Activated naive CD4-positive, alpha-beta T cell treated with anti-CD3 and anti-CD28 coated beads, Interleukin-2, amount 50 U/mL, for 16 hours (primary cell): ENCODE measurements around the gene RASSF10.

Experiments
- DNase-seq: peaks from one replicate; pipeline ENCODE4 v3.0.0-alpha.2; 2020

RASSF10 gene

DNA sequence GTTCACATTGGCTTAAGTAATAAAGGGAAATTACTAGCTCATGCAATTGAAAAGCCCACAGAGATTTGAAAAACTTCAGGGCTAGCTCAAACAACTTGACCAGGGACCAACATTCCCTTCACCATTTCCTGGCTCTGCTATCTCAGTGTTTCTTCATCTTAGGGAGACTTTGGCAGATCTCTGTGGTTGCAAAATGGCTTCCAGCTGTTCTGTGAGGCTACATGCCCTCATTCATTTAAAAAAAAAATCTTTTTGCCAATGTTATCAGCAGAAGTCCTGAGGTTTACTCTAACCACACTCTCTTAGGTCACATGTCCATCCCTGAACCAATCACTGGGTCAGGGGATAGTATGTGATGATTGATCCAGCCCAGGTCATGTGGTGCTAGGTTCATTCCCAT, 13.9 kb upstream of the RASSF10 start:
- no peak for DNase-seq

DNA sequence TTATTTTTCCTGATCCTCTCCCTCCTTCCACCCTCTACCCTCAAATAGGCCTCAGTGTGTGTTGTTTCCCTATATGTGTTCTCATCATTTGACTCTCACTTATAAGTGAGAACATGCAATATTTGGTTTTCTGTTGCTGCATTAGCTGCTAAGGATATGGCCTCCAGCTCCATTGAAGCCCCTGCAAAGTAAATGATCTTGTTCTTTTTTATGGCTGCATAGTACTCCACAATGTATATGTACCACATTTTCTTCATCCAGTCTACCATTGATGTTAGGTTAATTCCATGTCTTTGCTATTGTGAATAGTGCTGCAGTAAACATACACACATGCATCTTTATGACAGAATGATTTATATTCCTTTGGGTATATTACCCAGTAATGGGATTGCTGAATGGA, 13.3 kb upstream of the RASSF10 start:
- no peak for DNase-seq

DNA sequence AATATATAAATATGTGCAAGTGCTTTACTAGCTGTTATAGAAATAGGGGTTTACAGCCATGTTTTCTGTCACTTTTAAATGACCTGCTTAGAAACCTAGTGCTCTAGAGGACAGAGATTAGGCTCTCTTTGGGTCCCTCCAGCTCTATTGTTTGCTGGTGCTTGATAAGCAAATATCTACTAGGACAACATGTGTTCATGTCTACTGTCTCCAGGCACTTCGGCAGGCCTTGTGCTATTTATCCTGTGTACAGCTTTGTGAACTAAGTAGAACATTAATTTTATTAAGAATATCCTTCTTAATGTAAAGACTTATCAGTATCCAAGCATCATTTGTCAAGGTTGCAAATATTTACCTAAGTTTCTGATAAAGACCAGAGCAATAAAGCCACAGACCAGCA, 11.9 kb upstream of the RASSF10 start:
- DNase-seq: no peak

DNA sequence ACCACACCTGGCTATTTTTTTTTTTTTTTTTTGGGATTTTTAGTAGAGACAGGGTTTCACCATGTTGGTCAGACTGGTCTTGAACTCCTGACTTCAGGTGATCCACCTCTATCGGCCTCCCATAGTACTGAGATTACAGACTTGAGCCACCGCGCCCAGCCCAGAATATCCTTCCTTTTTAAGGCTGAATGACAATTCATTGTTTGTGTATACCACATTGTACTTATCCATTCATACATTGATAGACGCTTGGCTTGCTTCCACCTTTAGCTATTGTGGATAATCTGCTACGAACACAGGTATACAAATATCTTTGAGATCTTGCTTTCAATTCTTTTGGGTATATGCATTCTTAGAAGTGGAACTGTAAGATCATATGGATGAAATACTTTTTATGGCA, 10.8 kb upstream of the RASSF10 start:
- DNase-seq: no peak

DNA sequence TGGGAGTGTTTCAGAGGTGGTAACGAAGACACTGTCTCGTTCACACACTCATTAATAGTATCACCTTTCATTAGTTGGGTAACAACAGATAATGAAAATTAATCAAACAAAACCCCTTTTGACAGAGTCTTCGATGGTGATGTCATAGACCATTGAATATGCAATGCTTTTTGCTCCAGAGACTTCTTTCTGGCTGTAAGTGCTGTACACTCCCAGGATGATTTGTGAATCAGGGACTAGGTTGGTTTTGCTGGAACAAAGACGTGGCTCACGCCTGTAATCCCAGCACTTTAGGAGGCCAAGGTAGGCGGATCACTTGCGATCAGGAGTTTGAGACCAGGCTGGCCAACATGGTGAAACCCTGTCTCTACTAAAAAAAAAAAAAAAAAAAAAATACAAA, 9.5 kb upstream of the RASSF10 start:
- DNase-seq: no peak

DNA sequence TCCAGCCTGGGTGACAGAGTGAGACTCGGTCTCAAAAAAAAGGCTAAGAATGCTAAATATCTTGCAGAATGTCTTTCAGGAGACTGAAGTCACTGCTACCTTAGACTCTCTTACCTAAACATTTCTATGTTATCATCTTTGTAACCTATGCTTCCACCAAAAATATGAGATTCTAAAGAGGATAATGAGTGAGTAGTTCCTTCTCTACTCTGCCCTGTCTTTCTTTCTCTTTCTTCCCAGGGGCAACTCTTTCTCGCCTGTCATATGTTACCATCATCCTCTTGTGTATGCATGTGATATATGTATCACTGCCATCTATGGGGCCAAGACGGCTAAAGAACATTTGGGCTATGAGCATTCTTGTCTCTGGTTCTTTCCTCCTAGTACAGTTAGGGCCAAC, 9.0 kb upstream of the RASSF10 start:
- DNase-seq: no peak

DNA sequence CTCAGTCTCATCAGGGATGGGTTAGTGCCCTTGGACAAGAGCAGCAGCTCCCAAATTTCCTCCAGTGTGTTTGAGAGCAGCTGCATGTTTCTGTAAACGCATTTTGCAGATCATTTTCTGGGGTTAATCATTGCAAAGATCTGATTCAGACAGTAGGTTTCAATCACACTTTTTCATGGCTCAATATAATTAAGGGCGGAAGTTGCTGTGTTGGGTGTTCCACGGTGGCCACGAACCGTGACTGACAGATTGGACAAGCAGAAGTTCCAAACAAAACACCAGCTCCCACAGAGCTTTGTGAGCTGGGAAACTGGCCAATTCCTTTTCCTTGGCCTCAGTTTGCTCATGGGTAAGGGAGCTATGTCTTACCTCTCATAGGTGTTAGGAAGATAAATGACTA, 8.4 kb upstream of the RASSF10 start:
- DNase-seq: no peak

DNA sequence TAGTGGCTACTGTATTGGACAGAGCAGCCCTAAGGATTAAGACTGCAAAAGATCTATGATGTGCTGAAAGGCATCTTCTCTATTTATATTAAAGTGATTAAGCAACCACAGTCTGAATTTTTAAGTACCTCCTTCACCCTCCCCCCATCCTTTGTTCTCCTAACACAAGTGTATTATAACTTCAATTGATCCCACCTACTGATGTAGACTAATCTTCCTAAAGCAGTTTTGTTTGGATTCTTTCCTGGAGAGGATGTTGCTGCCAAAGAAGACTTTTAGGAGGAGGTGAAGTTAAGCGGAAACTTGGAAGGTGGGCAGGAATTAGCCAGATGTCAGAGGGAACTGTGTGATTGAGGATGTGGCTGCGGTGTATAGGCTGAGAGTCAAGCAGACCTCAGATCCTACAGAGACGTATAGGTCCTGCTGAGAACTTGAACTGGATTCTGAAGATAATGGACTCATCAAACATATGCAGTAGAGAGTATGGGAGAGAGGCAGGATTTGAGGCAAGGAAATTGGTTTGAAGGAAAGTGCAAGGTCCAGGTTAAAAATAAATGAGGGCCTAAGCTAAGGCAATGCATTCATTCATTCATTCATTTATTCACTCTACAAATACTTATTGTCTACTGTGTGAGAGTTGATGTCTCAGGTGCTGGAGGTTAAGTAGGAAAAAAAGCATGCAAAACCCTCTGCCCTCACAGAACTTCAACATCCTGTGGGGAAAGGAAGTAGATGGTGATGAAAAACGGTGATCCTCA, 5.2 kb upstream of the RASSF10 start:
- no peak for DNase-seq

DNA sequence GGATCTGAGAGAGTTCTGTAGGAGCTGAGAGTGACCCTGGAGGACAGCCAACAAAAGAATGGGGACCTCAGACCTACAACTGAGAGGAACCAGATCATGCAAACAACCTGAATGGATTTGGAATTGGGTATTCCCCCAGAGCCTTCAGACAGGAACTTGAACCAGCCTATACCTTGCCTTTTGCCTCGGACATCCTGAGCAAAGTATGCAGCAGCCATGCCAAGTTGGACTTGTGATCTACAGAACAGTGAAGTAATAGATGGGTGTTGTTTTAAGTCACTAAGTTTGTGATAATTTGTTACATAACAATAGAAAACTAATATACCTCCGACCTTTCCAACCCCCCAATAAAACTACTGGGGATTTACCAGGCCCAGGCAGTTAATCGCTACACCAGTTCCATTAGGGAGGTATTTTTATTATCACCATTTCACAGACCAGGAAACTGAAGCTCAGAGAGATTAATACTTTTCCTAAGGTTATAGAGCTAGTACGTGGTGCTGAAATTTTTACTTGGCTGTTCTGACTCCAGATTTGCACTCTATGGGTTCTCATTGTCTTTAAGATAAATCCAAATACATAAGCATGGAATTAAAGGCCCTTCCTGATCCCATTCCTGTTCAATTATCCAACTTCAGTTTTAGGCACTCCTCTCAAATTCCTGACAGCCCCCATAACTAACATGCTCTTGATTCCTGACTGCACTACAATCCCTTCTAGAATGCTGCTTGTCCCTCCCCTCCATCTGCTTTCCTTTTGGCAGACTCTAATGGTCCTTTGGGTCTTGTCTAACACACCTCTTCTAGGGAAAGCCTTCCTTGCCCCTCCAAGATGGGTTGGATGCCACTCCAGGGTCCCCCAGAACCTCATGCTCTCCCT, 1.7 kb upstream of the RASSF10 start:
- DNase-seq: no peak

DNA sequence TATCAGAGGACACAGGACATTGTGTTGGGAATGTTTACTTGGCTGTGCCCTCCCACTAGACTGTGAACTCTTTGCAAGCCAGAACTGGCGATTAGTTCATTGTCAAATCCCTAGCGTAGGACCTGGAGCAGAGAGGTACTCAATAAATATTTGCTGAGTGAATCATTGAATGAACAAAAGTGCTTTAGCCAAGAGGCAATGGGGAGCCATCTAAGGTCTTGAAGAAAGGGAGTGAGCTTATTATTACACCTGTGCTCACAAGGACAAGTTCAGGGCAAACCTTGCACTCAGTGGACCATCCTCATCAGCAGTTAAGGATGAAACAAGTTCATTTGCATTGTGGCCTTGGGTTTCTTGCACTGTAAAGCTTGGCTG, 1.1 kb upstream of the RASSF10 start:
- DNase-seq: no peak

DNA sequence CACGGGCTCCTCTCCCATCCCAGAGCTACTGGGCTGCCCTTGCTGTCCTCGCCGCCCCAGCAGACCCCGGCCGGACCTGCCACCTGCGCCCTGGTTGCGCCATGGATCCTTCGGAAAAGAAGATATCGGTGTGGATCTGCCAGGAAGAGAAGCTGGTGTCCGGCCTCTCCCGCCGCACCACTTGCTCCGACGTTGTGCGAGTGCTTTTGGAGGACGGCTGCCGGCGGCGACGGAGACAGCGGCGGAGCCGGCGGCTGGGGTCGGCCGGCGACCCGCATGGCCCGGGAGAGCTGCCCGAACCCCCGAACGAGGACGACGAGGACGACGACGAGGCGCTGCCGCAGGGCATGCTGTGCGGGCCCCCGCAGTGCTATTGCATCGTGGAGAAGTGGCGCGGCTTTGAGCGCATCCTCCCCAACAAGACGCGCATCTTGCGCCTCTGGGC, 382 bp downstream of the RASSF10 start:
- DNase-seq: no peak

DNA sequence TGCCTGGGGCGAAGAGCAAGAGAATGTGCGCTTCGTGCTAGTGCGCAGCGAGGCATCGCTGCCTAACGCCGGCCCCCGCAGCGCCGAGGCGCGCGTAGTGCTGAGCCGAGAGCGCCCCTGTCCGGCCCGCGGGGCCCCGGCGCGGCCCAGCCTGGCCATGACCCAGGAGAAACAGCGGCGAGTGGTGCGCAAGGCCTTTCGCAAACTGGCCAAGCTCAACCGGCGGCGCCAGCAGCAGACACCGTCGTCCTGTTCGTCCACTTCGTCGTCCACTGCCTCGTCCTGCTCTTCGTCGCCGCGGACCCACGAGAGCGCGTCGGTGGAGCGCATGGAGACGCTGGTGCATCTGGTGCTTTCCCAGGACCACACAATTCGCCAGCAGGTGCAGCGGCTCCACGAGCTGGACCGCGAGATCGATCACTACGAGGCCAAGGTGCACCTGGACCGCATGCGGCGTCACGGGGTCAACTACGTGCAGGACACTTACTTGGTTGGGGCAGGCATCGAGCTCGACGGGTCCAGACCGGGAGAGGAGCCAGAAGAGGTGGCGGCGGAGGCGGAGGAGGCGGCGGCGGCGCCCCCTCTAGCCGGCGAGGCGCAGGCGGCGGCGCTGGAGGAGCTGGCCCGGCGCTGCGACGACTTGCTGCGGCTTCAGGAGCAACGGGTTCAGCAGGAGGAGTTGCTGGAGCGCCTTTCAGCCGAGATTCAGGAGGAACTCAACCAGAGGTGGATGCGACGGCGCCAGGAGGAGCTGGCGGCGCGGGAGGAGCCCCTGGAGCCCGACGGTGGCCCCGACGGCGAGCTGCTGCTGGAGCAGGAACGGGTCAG, 1.0 kb downstream of the RASSF10 start:
- DNase-seq: no peak

DNA sequence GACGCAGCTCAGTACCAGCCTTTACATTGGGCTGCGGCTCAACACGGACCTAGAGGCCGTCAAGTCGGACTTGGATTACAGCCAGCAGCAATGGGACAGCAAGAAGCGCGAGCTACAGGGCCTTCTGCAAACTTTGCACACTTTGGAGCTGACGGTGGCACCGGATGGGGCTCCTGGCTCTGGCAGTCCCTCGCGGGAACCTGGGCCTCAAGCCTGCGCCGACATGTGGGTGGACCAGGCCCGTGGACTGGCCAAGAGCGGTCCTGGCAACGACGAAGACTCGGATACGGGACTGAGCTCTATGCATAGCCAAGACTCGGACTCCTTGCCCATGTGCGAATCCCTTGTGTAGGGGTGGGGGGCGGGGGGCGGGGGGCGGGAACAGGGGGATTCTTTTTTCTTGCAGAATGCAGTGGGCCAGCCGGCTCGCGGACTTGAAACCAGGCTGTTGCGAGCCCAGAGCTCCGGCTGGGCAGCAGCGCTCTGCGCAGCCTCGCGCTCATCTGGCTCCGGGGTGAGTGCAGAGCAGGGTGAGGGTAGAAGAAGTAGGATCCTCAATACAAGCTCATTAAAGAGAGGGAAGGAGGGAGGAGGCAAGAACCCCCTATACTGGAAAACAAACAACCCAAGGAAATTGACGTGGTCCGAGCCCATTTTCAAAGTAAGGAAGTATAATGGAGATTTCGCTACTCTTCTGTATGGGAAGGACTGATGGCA, 1.8 kb downstream of the RASSF10 start:
- no peak for DNase-seq

DNA sequence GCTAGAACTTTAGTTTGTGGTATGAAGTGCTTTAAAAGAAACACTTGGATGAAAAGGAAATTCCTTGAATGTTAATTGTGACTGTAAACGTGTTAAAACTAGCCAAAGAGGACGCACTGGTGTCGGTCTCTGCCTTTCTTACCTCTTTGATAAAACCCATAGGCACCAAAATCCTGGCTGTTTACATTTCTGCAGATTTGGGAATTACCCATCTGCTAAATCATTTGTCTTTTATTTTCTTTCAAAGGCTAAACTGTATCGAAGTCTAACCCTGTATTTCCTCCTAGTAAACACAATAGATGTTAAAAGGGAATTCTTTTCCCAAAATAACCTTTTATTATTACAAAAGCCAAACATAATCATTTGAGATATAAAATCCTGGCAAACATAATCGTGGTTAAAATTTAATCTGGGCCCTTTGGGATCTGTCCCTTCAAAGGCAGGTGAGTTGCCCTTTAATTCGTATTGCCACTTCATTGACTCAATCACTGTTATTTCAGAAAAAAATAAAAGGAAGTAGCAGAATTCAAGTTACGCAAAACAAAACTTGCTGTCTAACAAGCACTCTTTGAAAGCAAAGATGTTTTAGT, 2.4 kb downstream of the RASSF10 start:
- DNase-seq: no peak

DNA sequence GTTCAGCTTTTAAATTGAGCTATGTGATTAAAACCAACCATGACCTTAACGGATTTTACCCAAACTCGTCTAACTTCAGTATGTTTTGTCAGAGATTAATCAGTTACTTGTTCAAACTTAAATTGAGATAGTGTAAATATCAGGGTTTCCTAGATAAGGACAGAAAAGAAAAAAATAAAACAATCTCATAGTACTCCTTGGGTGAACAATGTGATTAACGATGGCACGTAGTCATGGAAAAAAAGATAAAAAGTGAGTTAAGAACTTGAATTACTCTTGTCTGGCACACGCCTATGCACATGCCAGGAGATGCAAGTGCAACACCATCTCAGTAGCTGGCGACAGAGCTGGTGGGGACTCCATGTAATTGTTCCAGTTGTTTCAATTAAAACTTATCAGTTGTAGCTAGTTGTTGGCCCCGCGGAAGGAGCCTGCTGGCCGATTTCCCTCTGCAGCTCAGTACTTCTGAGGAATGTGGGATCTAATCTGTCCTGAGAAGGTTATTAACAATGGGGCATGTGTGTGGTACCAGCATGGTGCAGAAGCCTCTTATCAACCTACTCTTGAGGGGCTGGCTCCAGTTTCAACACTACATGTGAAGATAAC, 3.0 kb downstream of the RASSF10 start:
- no peak for DNase-seq

DNA sequence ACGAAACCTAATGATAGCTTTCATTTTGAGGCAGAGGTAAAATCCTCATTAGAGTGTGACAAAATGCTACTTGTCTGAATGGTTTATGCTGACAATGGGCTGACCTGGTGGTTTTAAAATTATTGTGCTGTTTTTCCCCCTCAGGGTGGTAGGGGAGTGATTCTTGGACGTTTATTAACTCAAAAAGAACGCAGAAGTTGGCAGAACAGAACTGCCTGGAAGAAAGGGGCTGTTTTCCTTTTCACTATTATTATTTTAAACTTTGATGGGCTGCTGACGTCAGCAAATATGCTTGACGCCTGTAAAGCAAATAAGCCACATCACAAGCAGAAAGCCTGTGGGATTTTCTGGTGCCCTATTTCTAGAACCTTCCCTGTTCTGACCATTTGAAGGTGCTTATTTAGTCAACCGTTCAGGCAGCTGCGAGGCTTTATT, 4.0 kb downstream of the RASSF10 start:
- no peak for DNase-seq

DNA sequence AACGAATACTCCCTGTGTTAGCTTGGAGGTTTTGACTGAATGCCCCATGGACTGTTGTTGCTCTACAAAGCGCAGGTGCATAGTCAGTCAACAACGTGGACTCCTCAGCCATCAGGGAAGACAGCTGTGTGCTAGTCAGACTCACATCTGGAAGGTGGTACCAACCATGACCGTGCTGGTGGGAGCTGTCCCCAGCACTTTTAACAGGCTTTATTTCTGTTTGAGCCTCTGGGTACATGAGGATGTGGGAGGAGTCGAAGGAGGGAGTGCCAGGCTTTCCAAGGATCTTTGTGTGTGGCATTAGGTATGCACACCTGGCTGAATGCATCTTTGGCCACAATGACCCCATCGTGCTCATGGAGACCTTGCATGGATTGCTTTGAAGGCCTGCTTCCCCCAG, 6.6 kb downstream of the RASSF10 start:
- DNase-seq: no peak

DNA sequence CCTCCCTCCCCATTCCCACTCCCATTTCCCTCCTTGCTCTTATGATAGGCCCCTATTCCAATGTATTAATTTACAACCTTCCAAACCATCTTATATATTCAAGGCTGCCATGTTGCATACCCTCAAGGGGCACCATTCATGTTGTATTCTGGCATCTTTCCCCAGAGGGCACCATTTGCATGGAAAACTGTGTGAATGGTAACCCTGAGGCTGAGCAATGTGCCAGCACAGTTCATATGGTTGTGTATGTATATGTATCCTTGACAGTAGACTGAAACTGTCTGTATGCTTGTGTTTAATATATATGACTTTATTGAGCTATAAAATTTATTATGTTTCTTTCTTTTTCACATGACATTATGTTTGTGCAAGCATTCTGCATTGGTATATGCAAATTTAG, 7.3 kb downstream of the RASSF10 start:
- no peak for DNase-seq

DNA sequence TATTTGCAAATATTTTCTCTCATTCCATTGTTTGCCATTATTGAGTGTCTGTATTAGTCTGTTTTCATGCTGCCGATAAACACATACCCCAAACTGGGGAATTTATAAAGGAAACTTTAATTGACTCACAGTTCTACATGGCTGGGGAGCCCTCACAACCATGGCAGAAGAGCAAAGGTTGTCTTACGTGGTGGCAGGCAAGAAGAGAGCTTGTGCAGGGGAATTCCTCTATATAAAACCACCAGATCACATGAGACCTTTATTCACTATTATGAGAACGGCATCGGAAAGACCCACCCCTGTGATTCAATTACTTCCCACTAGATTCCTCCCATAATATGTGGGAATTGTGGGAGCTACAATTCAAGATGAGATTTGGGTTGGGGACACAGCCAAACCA, 10.2 kb downstream of the RASSF10 start:
- DNase-seq: no peak

DNA sequence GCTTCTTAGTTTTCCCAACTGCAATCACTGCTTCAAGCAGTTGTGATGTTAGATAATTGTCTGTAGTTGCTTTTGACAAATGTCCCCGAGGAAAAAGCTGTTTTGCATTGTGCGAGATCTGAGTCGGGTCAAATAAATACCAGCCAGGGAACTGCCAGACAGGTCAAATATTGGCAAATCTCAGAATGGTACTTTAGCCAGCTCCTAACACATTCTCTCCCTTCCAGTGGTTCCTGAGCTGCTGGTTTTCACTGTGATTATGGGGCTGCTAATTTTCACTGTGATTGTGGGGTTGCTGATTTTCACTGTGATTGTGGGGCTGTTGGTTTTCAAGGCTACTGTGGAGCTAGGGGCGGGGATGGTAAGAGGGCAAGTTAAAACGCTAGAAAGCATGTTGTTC, 14.3 kb downstream of the RASSF10 start:
- DNase-seq: no peak

DNA sequence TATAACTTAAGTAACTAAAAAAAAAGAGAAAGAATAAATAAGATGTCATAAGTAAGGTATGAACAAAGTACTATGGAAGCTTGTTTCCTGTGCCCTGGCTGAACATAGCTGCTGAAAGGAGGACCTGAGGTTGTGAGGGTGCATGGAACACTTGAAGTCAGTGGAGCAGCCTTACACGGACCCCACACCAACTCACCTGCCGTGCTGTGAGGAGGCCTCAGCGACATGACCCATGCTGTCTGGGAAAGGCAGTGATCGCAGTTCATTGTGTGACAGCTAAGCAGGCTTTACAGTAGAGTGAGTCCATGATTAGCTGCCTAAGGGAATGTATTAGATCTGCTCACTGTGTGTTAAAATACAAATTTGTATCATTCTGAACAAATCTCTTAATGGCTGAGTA, 17.6 kb downstream of the RASSF10 start:
- no peak for DNase-seq

DNA sequence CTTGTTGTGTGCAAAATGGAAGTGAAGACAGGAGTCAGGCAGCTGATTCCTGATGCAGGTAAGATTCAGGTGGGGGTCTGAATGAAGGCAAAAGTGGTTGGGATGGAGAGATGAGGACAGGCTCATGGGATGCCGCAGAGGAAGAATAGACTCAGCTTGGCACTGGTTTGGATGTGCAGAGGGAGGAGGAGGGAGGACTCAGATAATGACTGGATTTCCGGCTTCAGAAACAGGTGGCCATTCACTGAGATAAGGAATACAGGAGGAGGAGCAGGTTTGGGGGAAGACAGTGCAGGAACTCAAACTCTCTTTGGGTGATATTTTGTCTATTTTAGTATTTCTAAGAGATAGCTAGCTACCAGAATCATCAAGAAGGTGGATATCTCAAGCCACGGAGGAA, 19.2 kb downstream of the RASSF10 start:
- no peak for DNase-seq
